Skin of body (tissue), 2 donors: ENCODE results near the gene ZNF888. TPM values are rescaled to one million over a fixed set of nuclear protein-coding genes. Genes with fewer than 3 reads are reported as not detected.
"Not testable (repeated sequence)": the region's sequence is repeated elsewhere in the genome, so short reads cannot be mapped to it uniquely, and the experiment has no call there.

Experiments used
- DNase-seq: peaks from one replicate; lab custom pipeline; 2025; lab: John Stamatoyannopoulos, UW
- total RNA-seq: library from RNA; depleted of rRNA; stranded (reverse); fragments of >200 nt; gene quantifications from one replicate; pipeline ENCODE4 v1.2.3, GENCODE V29; 2014

ZNF888 gene
- total RNA-seq, 1 donor from 2014 or later, result 4.8 TPM

GRCh38 chr19:52941941-52942385 lies 18.7 kb upstream of the ZNF888 start:
- DNase-seq, result peak; percentile 6

- not testable (repeated sequence) for DNase-seq
Measured at GRCh38 chr19:52941523-52941922, 18.3 kb upstream of the ZNF888 start.

GRCh38 chr19:52940905-52941304 lies 17.7 kb upstream of the ZNF888 start:
- not testable (repeated sequence) for DNase-seq

GRCh38 chr19:52938761-52939160 lies 15.5 kb upstream of the ZNF888 start:
- DNase-seq, result no peak

- DNase-seq, result no peak
Measured at GRCh38 chr19:52936954-52937325, 13.7 kb upstream of the ZNF888 start.

- no peak for DNase-seq
Measured at GRCh38 chr19:52936151-52936953, 13.1 kb upstream of the ZNF888 start.

GRCh38 chr19:52935434-52935833 lies 12.2 kb upstream of the ZNF888 start:
- DNase-seq, result no peak

- DNase-seq, result not testable (repeated sequence)
Measured at GRCh38 chr19:52924641-52925040, 1.4 kb upstream of the ZNF888 start.

GRCh38 chr19:52923778-52924593 lies 758 bp upstream of the ZNF888 start:
- no peak for DNase-seq

GRCh38 chr19:52917531-52917930 lies 5.7 kb downstream of the ZNF888 start:
- DNase-seq, result no peak

- no peak for DNase-seq
Measured at GRCh38 chr19:52910648-52911047, 12.6 kb downstream of the ZNF888 start.

- not testable (repeated sequence) for DNase-seq
Measured at GRCh38 chr19:52904052-52904780, 19.0 kb downstream of the ZNF888 start.

- DNase-seq, result no peak
Measured at GRCh38 chr19:52901842-52902241, 21.4 kb downstream of the ZNF888 start.

- not testable (repeated sequence) for DNase-seq
Measured at GRCh38 chr19:52898596-52898995, 24.6 kb downstream of the ZNF888 start.

- DNase-seq, result peak; percentile 51
Measured at GRCh38 chr19:52898101-52898500, 25.1 kb downstream of the ZNF888 start.

GRCh38 chr19:52897138-52897935 lies 25.9 kb downstream of the ZNF888 start, which contains the start of gene ZNF320:
Gene ZNF320, minus strand, starts transcription at chr19:52897635. Its CDS starts 7,380 bp downstream, at chr19:52890255.
- DNase-seq, result peak; percentile 92

- no peak for DNase-seq
Measured at GRCh38 chr19:52896431-52897137, 26.6 kb downstream of the ZNF888 start.

- no peak for DNase-seq
Measured at GRCh38 chr19:52891336-52891735, 31.9 kb downstream of the ZNF888 start.

GRCh38 chr19:52889931-52890330 lies 33.3 kb downstream of the ZNF888 start:
- no peak for DNase-seq

- DNase-seq, result no peak
Measured at GRCh38 chr19:52889076-52889475, 34.2 kb downstream of the ZNF888 start.
